Measurements from ENCODE around the gene PLCB4. TPM values are rescaled to one million over a fixed set of nuclear protein-coding genes. Genes with fewer than 3 reads are reported as not detected.
"Not testable (repeated sequence)": the region's sequence is repeated elsewhere in the genome, so short reads cannot be mapped to it uniquely, and the experiment has no call there.

Gene PLCB4
- total and polyA plus RNA-seq, 7 donors: 9.7 to 21.0 (median 12.4) TPM

DNA sequence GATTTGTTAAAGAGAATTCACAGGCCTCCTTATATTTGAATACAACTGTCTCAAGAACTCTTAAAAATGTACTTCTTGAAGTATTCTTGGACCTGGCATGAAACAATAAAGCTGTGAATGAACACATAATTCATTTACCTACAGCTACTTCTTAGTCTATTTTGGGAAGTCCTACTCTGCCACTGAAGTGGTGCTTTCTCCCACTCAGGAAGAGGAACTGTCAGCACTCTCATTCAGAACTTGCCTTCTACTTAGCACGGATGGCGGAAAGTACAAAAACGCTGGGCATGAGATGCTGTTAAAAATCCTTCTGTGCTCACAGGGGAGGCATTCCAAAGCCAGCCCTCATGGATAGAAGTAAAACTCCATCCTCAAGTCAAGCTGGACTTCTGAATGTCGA lies 300.7 kb downstream of the PLCB4 start:
- 87 to 91% methylated on average over 4 of the region's 4 CpGs for WGBS, 2 donors
- intact Hi-C loops (cut with DNase I): no loop called here
- no peaks in the 10 kb centered on the region for H3K9me3 ChIP-seq
- H3K36me3 ChIP-seq: no peaks in the 10 kb centered on the region
- no peaks in the 10 kb centered on the region for H3K27me3 ChIP-seq
- TF ChIP-seq CTCF (IDR thresholded peaks at IDR 0.05): no peak
- no peak for TF ChIP-seq EP300 (IDR thresholded peaks at IDR 0.05)
- no peak for TF ChIP-seq POLR2A (IDR thresholded peaks at IDR 0.05)
- TF ChIP-seq POLR2AphosphoS5 (IDR thresholded peaks at IDR 0.05): no peak
- no peak overlapping the region for H3K27ac ChIP-seq
- H3K4me3 ChIP-seq: no peak overlapping the region
- DNase-seq: no peak
- peaks cover 0 to 12% (median 5%) of the 10 kb centered on the region in 4 donors for H3K4me1 ChIP-seq

GRCh38 chr20:9374072-9374471 lies 305.2 kb downstream of the PLCB4 start:
- TF ChIP-seq POLR2AphosphoS5 (IDR thresholded peaks at IDR 0.05) (no peak), EP300 (IDR thresholded peaks at IDR 0.05) (no peak), POLR2A (IDR thresholded peaks at IDR 0.05) (no peak), CTCF (IDR thresholded peaks at IDR 0.05) (no peak)
- Histone ChIP-seq H3K27me3 (no peaks in the 10 kb centered on the region), H3K9me3 (no peaks in the 10 kb centered on the region), H3K36me3 (no peaks in the 10 kb centered on the region), H3K4me1 (peaks cover 0 to 12% (median 5%) of the 10 kb centered on the region in 4 donors), H3K27ac (no peak overlapping the region), H3K4me3 (no peak overlapping the region)
- 54 to 55% methylated on average over 5 of the region's 5 CpGs for WGBS, 2 donors
- DNase-seq: no peak
- intact Hi-C loops (cut with DNase I): no loop called here

DNA sequence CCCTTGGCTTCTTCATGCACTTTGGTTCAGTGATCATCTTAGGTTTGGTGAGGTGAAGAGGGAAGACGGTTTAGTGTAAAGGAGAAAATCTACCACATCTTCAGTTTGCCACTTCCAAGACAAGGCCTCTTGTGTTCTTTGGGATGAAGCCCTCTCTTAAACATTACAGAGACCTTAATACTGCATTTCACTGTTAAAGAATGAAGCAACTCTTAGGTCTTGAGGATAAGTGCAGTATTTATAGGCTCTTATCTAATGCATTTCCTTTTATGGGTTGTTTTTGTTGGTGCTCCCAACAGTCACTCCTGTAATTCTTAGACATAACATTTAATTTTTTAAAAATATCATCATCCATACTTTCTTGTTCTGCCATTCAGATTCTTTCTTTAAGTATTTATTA lies 305.6 kb downstream of the PLCB4 start:
- Histone ChIP-seq H3K27me3 (no peaks in the 10 kb centered on the region), H3K27ac (no peak overlapping the region), H3K36me3 (no peaks in the 10 kb centered on the region), H3K4me3 (no peak overlapping the region), H3K4me1 (peaks cover 0 to 8% (median 3%) of the 10 kb centered on the region in 4 donors), H3K9me3 (no peaks in the 10 kb centered on the region)
- intact Hi-C loops (cut with DNase I): no loop called here
- WGBS, 2 donors: 62 to 86% methylated on average over 1 of the region's 1 CpG
- no peak for DNase-seq
- TF ChIP-seq EP300 (IDR thresholded peaks at IDR 0.05) (no peak), CTCF (IDR thresholded peaks at IDR 0.05) (no peak), POLR2AphosphoS5 (IDR thresholded peaks at IDR 0.05) (no peak), POLR2A (IDR thresholded peaks at IDR 0.05) (no peak)

GRCh38 chr20:9375221-9375681 lies 306.4 kb downstream of the PLCB4 start:
- no peaks in the 10 kb centered on the region for H3K9me3 ChIP-seq
- H3K36me3 ChIP-seq: no peaks in the 10 kb centered on the region
- intact Hi-C loops (cut with DNase I): no loop called here
- WGBS, 2 donors: 56 to 93% methylated on average over 1 of the region's 1 CpG
- DNase-seq: no peak
- H3K4me3 ChIP-seq: no peak overlapping the region
- no peaks in the 10 kb centered on the region for H3K27me3 ChIP-seq
- H3K4me1 ChIP-seq: peaks cover 0 to 4% (median 0%) of the 10 kb centered on the region in 4 donors
- H3K27ac ChIP-seq: no peak overlapping the region
- TF ChIP-seq CTCF (IDR thresholded peaks at IDR 0.05) (no peak), POLR2AphosphoS5 (IDR thresholded peaks at IDR 0.05) (no peak), EP300 (IDR thresholded peaks at IDR 0.05) (no peak), POLR2A (IDR thresholded peaks at IDR 0.05) (no peak)

GRCh38 chr20:9377007-9377406 lies 308.1 kb downstream of the PLCB4 start:
- 89 to 92% methylated on average over 2 of the region's 2 CpGs for WGBS, 2 donors
- intact Hi-C loops (cut with DNase I): no loop called here
- DNase-seq: no peak
- no peak overlapping the region for H3K27ac ChIP-seq
- H3K4me3 ChIP-seq: no peak overlapping the region
- peaks cover 0 to 4% (median 0%) of the 10 kb centered on the region in 4 donors for H3K4me1 ChIP-seq
- H3K36me3 ChIP-seq: no peaks in the 10 kb centered on the region
- no peaks in the 10 kb centered on the region for H3K9me3 ChIP-seq
- TF ChIP-seq POLR2A (IDR thresholded peaks at IDR 0.05) (no peak), EP300 (IDR thresholded peaks at IDR 0.05) (no peak), CTCF (IDR thresholded peaks at IDR 0.05) (no peak), POLR2AphosphoS5 (IDR thresholded peaks at IDR 0.05) (no peak)
- no peaks in the 10 kb centered on the region for H3K27me3 ChIP-seq

DNA sequence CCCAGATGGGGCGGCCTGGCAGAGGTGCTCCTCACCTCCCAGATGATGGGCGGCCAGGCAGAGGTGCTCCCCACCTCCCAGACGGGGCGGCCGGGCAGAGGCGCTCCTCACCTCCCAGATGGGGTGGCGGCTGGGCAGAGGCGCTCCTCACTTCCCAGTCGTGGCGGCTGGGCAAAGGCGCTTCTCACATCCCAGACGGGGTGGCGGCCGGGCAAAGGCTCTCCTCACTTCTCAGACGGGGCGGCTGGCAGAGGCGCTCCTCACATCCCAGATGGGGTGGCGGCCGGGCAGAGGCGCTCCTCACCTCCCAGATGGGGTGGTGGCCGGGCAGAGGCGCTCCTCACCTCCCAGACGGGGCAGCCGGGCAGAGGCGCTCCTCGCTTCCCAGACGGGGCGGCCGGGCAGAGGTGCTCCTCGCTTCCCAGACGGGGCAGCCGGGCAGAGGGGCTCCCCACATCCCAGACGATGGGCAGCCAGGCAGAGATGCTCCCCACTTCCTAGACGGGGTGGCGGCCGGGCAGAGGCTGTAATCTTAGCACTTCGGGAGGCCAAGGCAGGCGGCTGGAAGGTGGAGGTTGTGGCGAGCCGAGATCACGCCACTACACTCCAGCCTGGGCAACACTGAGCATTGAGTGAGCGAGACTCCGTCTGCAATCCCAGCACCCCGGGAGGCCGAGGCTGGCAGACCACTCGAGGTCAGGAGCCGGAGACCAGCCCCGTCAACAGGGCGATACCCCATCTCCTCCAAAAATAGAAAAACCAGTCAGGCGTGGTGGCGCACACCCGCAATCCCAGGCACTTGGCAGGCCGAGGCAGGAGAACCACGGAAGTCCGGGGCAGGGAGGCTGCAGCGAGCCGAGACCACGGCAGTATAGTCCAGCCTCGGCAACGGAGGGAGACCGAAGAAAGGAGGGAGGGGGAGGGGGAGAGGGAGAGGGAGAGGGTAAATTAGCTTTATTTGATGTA lies 316.7 kb downstream of the PLCB4 start:
- DNase-seq: not testable (repeated sequence)

More for the DNA sequence above, 316.7 kb downstream of the PLCB4 start:
- H3K4me3 ChIP-seq; H3K4me1 ChIP-seq; H3K9me3 ChIP-seq; intact Hi-C loops (cut with DNase I); H3K36me3 ChIP-seq; H3K27ac ChIP-seq; H3K27me3 ChIP-seq: not testable (repeated sequence)
- 94 to 97% methylated on average over 61 of the region's 61 CpGs for WGBS, 2 donors
